Psoas muscle (tissue), 8 donors: ENCODE data around the gene AMMECR1L. TPM values are rescaled to one million over a fixed set of nuclear protein-coding genes. Genes with fewer than 3 reads are reported as not detected.

Experiments used
- ATAC-seq, 4 donors: fragments of 200-7000 bp; cut with Tn5 transposase; one replicate each; pipeline ENCODE4 v1.9.1; 2020; ENCODE audit warnings: moderate library complexity in 3 of 4, mild to moderate bottlenecking in 2 of 4
- DNase-seq, 2 donors: peaks; one replicate each; pipeline ENCODE4 v3.0.0-alpha.2; 2020
- H3K27ac ChIP-seq: fragments of 200-600 bp; one replicate; pipeline ENCODE4 v1.8.0; 2022
- H3K27me3 ChIP-seq, 3 donors: fragments of 200-600 bp in 1 of 3; one replicate each; pipeline versions ENCODE4 v1.6.1 to v1.8.0; 2013 to 2022; ENCODE audit warnings: low read length in 2 of 3, mild to moderate bottlenecking in 2 of 3, moderate library complexity in 1 of 3; ENCODE audit not compliant: insufficient read depth in 3 of 3
- H3K36me3 ChIP-seq, 2 donors: fragments of 200-600 bp in 1 of 2; one replicate each; pipeline versions ENCODE4 v1.6.1 to v1.8.0; 2013 to 2022; ENCODE audit warnings: low read depth in 1 of 2, mild to moderate bottlenecking in 1 of 2, moderate library complexity in 1 of 2; ENCODE audit not compliant: insufficient read depth in 1 of 2
- H3K4me1 ChIP-seq: fragments of 200-600 bp; one replicate; pipeline ENCODE4 v1.8.0; 2022
- H3K4me3 ChIP-seq: fragments of 200-600 bp; one replicate; pipeline ENCODE4 v1.8.0; 2022; ENCODE audit warnings: mild to moderate bottlenecking
- H3K9me3 ChIP-seq: fragments of 200-600 bp; one replicate; pipeline ENCODE4 v1.8.0; 2022
- WGBS, 3 donors: extraction: QIAGEN DNeasy Blood & Tissue Kit; methylation state at CpG; one replicate each; pipeline versions ENCODE4 v1.1.6 to v1.1.7; 2013; 5-methylcytosine and 5-hydroxymethylcytosine counted together
- intact Hi-C, 2 donors: fragments of 100-400 bp; cut with DNase I; formaldehyde crosslinking; loops; one replicate each; pipeline versions ENCODE4 v1.11.0 to v1.14.2; 2022
- polyA plus RNA-seq, 3 donors: library from polyadenylated mRNA; stranded (reverse); fragments of 200-250 nt; gene quantifications; one replicate each; pipeline ENCODE4 v1.2.3, GENCODE V29; 2013
- total RNA-seq, 4 donors: library from RNA; stranded (reverse); fragmentation: NEBNext Ultra II Directional in 2 of 4; extraction: Animal tissue kit (Norgen Biotek cat#: 25700) in 2 of 4; gene quantifications; one replicate each; pipeline versions ENCODE4 v1.2.1 to v1.2.4, GENCODE V29; 2021 to 2023
- TF ChIP-seq, protein P1 (sequence below): fragments of 200-600 bp; IDR thresholded peaks from one replicate; pipeline ENCODE4 v1.8.0; 2022; ENCODE audit warnings: antibody characterized with exemption
- donor health status: healthy with polysubstance abuse.
- donor health status: DM: no; HTN: no; CAD: no; lungs with moderate emphysema.
- donor health status: Bipolar disorder and iron deficiency.
- donor health status: healthy.
- donor health status: DM: yes; HTN: yes; CAD: no.
- donor health status: DM: no; HTN: no; CAD: no.
- donor health status: DM: no; HTN: no; CAD: no.
- donor health status: DM: yes; HTN: yes; CAD: no.

AMMECR1L gene
- total and polyA plus RNA-seq, 7 donors: 6.2 to 14.8 (median 11.0) TPM

- peaks cover 14 to 21% of the 10 kb centered on the region in 2 donors for H3K36me3 ChIP-seq
- DNase-seq (no peak), ATAC-seq (no peak)
- WGBS, 3 donors: 19 to 33% (median 26%) methylated on average over 8 of the region's 8 CpGs
- peak overlapping the region; percentile 38 for H3K27ac ChIP-seq
- H3K4me1 ChIP-seq: peaks cover 26% of the 10 kb centered on the region
- TF ChIP-seq, protein P1, sequence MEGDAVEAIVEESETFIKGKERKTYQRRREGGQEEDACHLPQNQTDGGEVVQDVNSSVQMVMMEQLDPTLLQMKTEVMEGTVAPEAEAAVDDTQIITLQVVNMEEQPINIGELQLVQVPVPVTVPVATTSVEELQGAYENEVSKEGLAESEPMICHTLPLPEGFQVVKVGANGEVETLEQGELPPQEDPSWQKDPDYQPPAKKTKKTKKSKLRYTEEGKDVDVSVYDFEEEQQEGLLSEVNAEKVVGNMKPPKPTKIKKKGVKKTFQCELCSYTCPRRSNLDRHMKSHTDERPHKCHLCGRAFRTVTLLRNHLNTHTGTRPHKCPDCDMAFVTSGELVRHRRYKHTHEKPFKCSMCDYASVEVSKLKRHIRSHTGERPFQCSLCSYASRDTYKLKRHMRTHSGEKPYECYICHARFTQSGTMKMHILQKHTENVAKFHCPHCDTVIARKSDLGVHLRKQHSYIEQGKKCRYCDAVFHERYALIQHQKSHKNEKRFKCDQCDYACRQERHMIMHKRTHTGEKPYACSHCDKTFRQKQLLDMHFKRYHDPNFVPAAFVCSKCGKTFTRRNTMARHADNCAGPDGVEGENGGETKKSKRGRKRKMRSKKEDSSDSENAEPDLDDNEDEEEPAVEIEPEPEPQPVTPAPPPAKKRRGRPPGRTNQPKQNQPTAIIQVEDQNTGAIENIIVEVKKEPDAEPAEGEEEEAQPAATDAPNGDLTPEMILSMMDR: no peak
- H3K27me3 ChIP-seq: no peaks in the 10 kb centered on the region
- H3K4me3 ChIP-seq: no peak overlapping the region
- intact Hi-C loops: no loop called here
- H3K9me3 ChIP-seq: no peaks in the 10 kb centered on the region
These were observed 26.1 kb downstream of the AMMECR1L start for GRCh38 chr2:127859712-127860085.

GRCh38 chr2:127857265-127857808, 28.4 kb downstream of the AMMECR1L start:
- peaks cover 26% of the 10 kb centered on the region for H3K4me1 ChIP-seq
- intact Hi-C loops: no loop called here
- TF ChIP-seq, protein P1: no peak
- H3K27me3 ChIP-seq: no peaks in the 10 kb centered on the region
- H3K27ac ChIP-seq: peak overlapping the region; percentile 78
- 3 to 4% (median 4%) methylated on average over 18 of the region's 18 CpGs for WGBS, 3 donors
- ATAC-seq (peak in 1 of 4 donors; percentile 27), DNase-seq (no peak)
- H3K36me3 ChIP-seq: peaks cover 0 to 14% of the 10 kb centered on the region in 2 donors
- no peaks in the 10 kb centered on the region for H3K9me3 ChIP-seq
- peak overlapping the region; percentile 83 for H3K4me3 ChIP-seq

DNA sequence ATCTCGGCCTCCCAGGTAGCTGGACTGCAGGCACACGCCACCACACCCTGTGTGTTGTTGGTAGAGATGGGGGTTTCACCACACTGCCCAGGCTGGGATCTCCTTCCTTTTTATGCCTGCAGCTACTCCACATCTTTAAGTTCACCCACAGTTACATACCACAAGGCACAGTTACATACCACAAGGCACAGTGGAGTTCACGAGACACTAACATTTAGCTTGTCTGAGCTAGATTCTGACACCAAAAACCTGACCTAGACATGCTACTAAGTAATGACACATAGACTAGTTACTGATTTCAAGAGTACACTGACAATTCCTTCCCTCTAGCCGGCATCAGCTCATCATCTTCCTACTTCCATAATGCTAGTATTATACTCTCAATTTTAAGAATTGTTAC, 32.1 kb downstream of the AMMECR1L start:
- intact Hi-C loops: no loop called here
- TF ChIP-seq, protein P1: no peak
- ATAC-seq (no peak), DNase-seq (no peak)
- no peaks in the 10 kb centered on the region for H3K9me3 ChIP-seq
- 90 to 94% (median 91%) methylated on average over 4 of the region's 4 CpGs for WGBS, 3 donors
- peaks cover 20% of the 10 kb centered on the region for H3K4me1 ChIP-seq
- H3K4me3 ChIP-seq: no peak overlapping the region
- no peaks in the 10 kb centered on the region for H3K27me3 ChIP-seq
- no peak overlapping the region for H3K27ac ChIP-seq
- H3K36me3 ChIP-seq: peaks cover 0 to 50% of the 10 kb centered on the region in 2 donors

GRCh38 chr2:127852388-127852787, 33.4 kb downstream of the AMMECR1L start:
- Histone ChIP-seq H3K27me3 (no peaks in the 10 kb centered on the region), H3K27ac (no peak overlapping the region), H3K4me3 (no peak overlapping the region), H3K9me3 (no peaks in the 10 kb centered on the region), H3K4me1 (peaks cover 17% of the 10 kb centered on the region), H3K36me3 (peaks cover 5 to 63% of the 10 kb centered on the region in 2 donors)
- DNase-seq (no peak), ATAC-seq (no peak)
- WGBS, 3 donors: 92 to 95% (median 94%) methylated on average over 8 of the region's 8 CpGs
- TF ChIP-seq, protein P1: no peak
- intact Hi-C loops: no loop called here

DNA sequence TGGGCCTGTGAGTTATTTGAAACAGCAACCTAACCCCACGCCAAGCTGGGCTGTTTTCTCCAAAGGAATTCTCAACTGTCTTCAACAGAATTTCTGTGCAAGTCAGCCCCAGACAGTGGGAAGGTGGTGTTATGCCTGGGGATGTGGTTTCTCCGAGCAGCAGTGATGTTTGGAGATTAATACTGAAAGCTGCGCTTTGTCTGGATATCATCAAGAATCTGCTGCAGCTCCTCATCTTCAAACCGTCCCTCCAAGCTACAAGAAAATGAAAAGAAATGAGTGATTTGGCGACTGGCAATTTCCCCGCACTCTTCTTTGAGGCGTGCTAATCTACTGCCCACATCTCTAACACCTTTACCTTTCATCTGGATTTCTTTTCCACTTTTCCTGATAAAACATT, 37.8 kb downstream of the AMMECR1L start:
- intact Hi-C loops: no loop called here
- WGBS, 3 donors: 79 to 83% (median 83%) methylated on average over 7 of the region's 7 CpGs
- no peaks in the 10 kb centered on the region for H3K4me1 ChIP-seq
- H3K9me3 ChIP-seq: no peaks in the 10 kb centered on the region
- TF ChIP-seq, protein P1: no peak
- H3K4me3 ChIP-seq: no peak overlapping the region
- H3K36me3 ChIP-seq: peaks cover 18 to 83% of the 10 kb centered on the region in 2 donors
- H3K27ac ChIP-seq: no peak overlapping the region
- H3K27me3 ChIP-seq: no peaks in the 10 kb centered on the region
- ATAC-seq: no peak
- DNase-seq: no peak
